Naive thymus-derived CD4-positive, alpha-beta T cell (primary cell): ENCODE data around the gene CLDND1. TPM values are rescaled to one million over a fixed set of nuclear protein-coding genes. Genes with fewer than 3 reads are reported as not detected.

Experiments
- ATAC-seq: fragments of 150-1000 bp; cut with Tn5 transposase; 2 replicates; pipeline ENCODE4 v1.10.0; 2021; ENCODE audit warnings: mild to moderate bottlenecking, moderate library complexity
- CTCF ChIA-PET: fragments of 350-600 bp; sonication (Branson Sonifier 250); formaldehyde crosslinking; loops from one replicate; lab custom pipeline; 2021; ENCODE audit warnings: antibody characterized with exemption; lab: Charles Lee
- POLR2A ChIA-PET: fragments of 350-600 bp; sonication (Branson Sonifier 250); formaldehyde crosslinking; loops from one replicate; lab custom pipeline; 2021; ENCODE audit warnings: antibody characterized with exemption, inconsistent platforms; lab: Charles Lee
- DNase-seq, 9 donors: peaks; one replicate each; pipeline versions ENCODE4 v3.0.0 to v3.0.0-alpha.2; 2020 to 2022; ENCODE audit warnings: mixed read lengths in 1 of 9
- H3K27ac ChIP-seq: one replicate; pipeline ENCODE4 v1.7.0; 2013; ENCODE audit warnings: mild to moderate bottlenecking, low read depth, low read length, moderate library complexity
- H3K27me3 ChIP-seq, 2 donors: one replicate each; pipeline ENCODE4 v1.7.0; 2013; ENCODE audit warnings: low read length in 2 of 2, mild to moderate bottlenecking in 2 of 2, moderate library complexity in 2 of 2; ENCODE audit not compliant: control insufficient read depth in 2 of 2, insufficient read depth in 2 of 2
- H3K36me3 ChIP-seq, 3 experiments: 1 replicate in 2 of 3; 2 replicates in 1 of 3; pipeline ENCODE4 v1.7.0; 2013; ENCODE audit warnings: low read length in 3 of 3, mild to moderate bottlenecking in 3 of 3, moderate library complexity in 1 of 3; ENCODE audit not compliant: insufficient read depth in 3 of 3, control insufficient read depth in 2 of 3
- H3K4me1 ChIP-seq, 2 donors: one replicate each; pipeline ENCODE4 v1.7.0; 2013; ENCODE audit warnings: low read length in 2 of 2, mild to moderate bottlenecking in 2 of 2, moderate library complexity in 1 of 2; ENCODE audit not compliant: control insufficient read depth in 2 of 2, insufficient read depth in 2 of 2
- H3K4me3 ChIP-seq: 2 replicates; pipeline ENCODE4 v1.7.0; 2013; ENCODE audit warnings: mild to moderate bottlenecking, low read length
- H3K9me3 ChIP-seq, 3 experiments: 1 replicate in 2 of 3; 2 replicates in 1 of 3; pipeline ENCODE4 v1.7.0; 2013; ENCODE audit warnings: low read length in 3 of 3; ENCODE audit not compliant: control insufficient read depth in 2 of 3
- H3K27ac Mint-ChIP-seq, 9 donors: one replicate each; pipeline ENCODE4 v1.8.0; 2020 to 2022; ENCODE audit warnings: mixed read lengths in 9 of 9, mild to moderate bottlenecking in 8 of 9, moderate library complexity in 5 of 9, inconsistent platforms in 2 of 9
- H3K27me3 Mint-ChIP-seq, 5 donors: one replicate each; pipeline ENCODE4 v1.8.0; 2021 to 2022; ENCODE audit warnings: mixed read lengths in 5 of 5, mild to moderate bottlenecking in 1 of 5
- H3K36me3 Mint-ChIP-seq, 5 donors: one replicate each; pipeline ENCODE4 v1.8.0; 2020 to 2022; ENCODE audit warnings: mixed read lengths in 5 of 5, mild to moderate bottlenecking in 3 of 5, inconsistent platforms in 1 of 5
- H3K4me1 Mint-ChIP-seq, 7 donors: one replicate each; pipeline ENCODE4 v1.8.0; 2020 to 2022; ENCODE audit warnings: mixed read lengths in 7 of 7, mild to moderate bottlenecking in 3 of 7, inconsistent platforms in 1 of 7
- H3K4me3 Mint-ChIP-seq, 10 donors: one replicate each; pipeline ENCODE4 v1.8.0; 2020 to 2022; ENCODE audit warnings: mild to moderate bottlenecking in 10 of 10, mixed read lengths in 10 of 10, moderate library complexity in 6 of 10, inconsistent platforms in 2 of 10
- H3K9me3 Mint-ChIP-seq, 11 donors: one replicate each; pipeline ENCODE4 v1.8.0; 2020 to 2022; ENCODE audit warnings: mixed read lengths in 11 of 11, mild to moderate bottlenecking in 4 of 11, inconsistent platforms in 1 of 11, moderate library complexity in 1 of 11
- intact Hi-C, 2 donors: fragments of 100-400 bp; cut with micrococcal nuclease; formaldehyde crosslinking; loops; one replicate each; pipeline ENCODE4 v1.15.1; 2023
- polyA plus RNA-seq, 2 donors: library from polyadenylated mRNA; unstranded; fragments of 300-500 nt; fragmentation: Illumina TruSeq; gene quantifications; one replicate each; pipeline ENCODE4 v1.2.3, GENCODE V29; 2021
- total RNA-seq, 6 experiments: library from RNA in 5 of 6; stranded (reverse) in 5 of 6; gene quantifications; 1 replicate in 5 of 6; 2 replicates in 1 of 6; pipeline ENCODE4 v1.2.3 and lab custom pipeline; 2021 to 2026

The CLDND1 gene
- total and polyA plus RNA-seq, 7 experiments from 2014 or later: 40.6 to 478 (median 116) TPM

- CTCF ChIA-PET: no interaction called here
- no peak overlapping the region for H3K27ac ChIP-seq
- intact Hi-C loops: no loop called here
Measured at GRCh38 chr3:98553753-98554152, 31.1 kb upstream of the CLDND1 start.

DNA sequence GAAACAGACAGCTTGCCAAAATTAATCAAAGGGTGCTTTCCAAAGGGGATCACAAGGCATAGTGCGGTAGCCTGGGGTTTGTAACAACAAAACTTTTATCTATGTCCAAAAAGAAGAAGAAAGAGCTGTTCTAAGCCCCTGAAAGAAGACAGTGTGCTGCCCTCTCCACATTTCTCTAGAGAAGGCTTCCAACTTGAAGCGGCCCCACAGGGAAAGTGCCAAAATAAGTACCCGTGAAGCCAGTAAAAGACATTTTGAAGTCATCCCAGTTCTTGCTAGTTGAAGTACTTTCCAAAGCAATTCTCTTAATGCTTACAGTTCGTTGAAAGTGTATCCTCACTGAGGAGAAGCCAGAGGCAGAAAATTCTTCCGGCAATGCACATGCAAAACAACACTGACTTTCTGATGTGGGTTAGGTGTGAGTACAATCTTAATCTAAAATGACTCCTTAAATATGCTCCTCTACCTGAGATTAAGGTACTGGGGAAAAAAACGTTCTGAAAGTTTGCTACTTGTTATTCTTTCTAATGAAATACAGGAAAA lies 30.4 kb upstream of the CLDND1 start:
- H3K4me3 ChIP-seq: no peak overlapping the region
- H3K4me3 Mint-ChIP-seq: peak overlapping the region in 1 of 10 donors; percentile 83
- H3K4me1 Mint-ChIP-seq: peaks cover 6 to 89% (median 21%) of the 10 kb centered on the region in 7 donors
- no peaks in the 10 kb centered on the region for H3K27me3 ChIP-seq
- ChIA-PET POLR2A (interaction anchor here (0.8 kb wide), 1 partner anchor 10 kb away, joined by 5 read pairs; no protein-coding TSS in a partner anchor), CTCF (no interaction called here)
- H3K36me3 ChIP-seq: no peaks in the 10 kb centered on the region
- no peak for ATAC-seq
- H3K36me3 Mint-ChIP-seq: peaks cover 0 to 53% (median 0%) of the 10 kb centered on the region in 5 donors
- DNase-seq: no peak
- peak overlapping the region in 2 of 9 donors; percentile 6 to 98 for H3K27ac Mint-ChIP-seq
- H3K4me1 ChIP-seq: peaks cover 0 to 67% of the 10 kb centered on the region in 2 donors
- H3K9me3 Mint-ChIP-seq: peaks cover 0 to 4% (median 0%) of the 10 kb centered on the region in 11 donors
- H3K27me3 Mint-ChIP-seq: peaks cover 0 to 5% (median 3%) of the 10 kb centered on the region in 5 donors
- H3K27ac ChIP-seq: no peak overlapping the region
- no peaks in the 10 kb centered on the region for H3K9me3 ChIP-seq
- intact Hi-C loops: no loop called here

More at GRCh38 chr3:98553753-98554152, 31.1 kb upstream of the CLDND1 start:
- peaks cover 6 to 89% (median 23%) of the 10 kb centered on the region in 7 donors for H3K4me1 Mint-ChIP-seq
- peaks cover 0 to 66% of the 10 kb centered on the region in 2 donors for H3K4me1 ChIP-seq
- H3K27ac Mint-ChIP-seq: peak overlapping the region in 1 of 9 donors; percentile 98
- DNase-seq (no peak), ATAC-seq (peak; percentile 33)
- POLR2A ChIA-PET: no interaction called here
- peak overlapping the region in 1 of 10 donors; percentile 83 for H3K4me3 Mint-ChIP-seq
- peaks cover 0 to 47% (median 0%) of the 10 kb centered on the region in 5 donors for H3K36me3 Mint-ChIP-seq
- no peaks in the 10 kb centered on the region for H3K27me3 ChIP-seq
- peaks cover 0 to 5% (median 0%) of the 10 kb centered on the region in 5 donors for H3K27me3 Mint-ChIP-seq
- peaks cover 0 to 4% (median 0%) of the 10 kb centered on the region in 11 donors for H3K9me3 Mint-ChIP-seq
- no peaks in the 10 kb centered on the region for H3K36me3 ChIP-seq
- H3K4me3 ChIP-seq: no peak overlapping the region
- no peaks in the 10 kb centered on the region for H3K9me3 ChIP-seq

GRCh38 chr3:98552232-98553020 lies 29.7 kb upstream of the CLDND1 start:
- Mint-ChIP-seq H3K4me1 (peaks cover 6 to 83% (median 16%) of the 10 kb centered on the region in 7 donors), H3K9me3 (peaks cover 0 to 4% (median 0%) of the 10 kb centered on the region in 11 donors), H3K27me3 (peaks cover 0 to 5% (median 4%) of the 10 kb centered on the region in 5 donors), H3K27ac (peak overlapping the region in 2 of 9 donors; percentile 2 to 98), H3K36me3 (peaks cover 0 to 53% (median 0%) of the 10 kb centered on the region in 5 donors), H3K4me3 (peak overlapping the region in 1 of 10 donors; percentile 83)
- CTCF ChIA-PET: no interaction called here
- DNase-seq: no peak
- intact Hi-C loops: loop anchor here in 1 of 2 donors (1.0 kb wide), 1 partner anchor 15 kb away; no protein-coding TSS in a partner anchor
- H3K9me3 ChIP-seq: no peaks in the 10 kb centered on the region
- no peak overlapping the region for H3K27ac ChIP-seq
- no peak overlapping the region for H3K4me3 ChIP-seq
- POLR2A ChIA-PET: interaction anchor here (0.8 kb wide), 1 partner anchor 11 kb away, joined by 5 read pairs; no protein-coding TSS in a partner anchor
- no peak for ATAC-seq
- H3K27me3 ChIP-seq: no peaks in the 10 kb centered on the region
- H3K36me3 ChIP-seq: no peaks in the 10 kb centered on the region
- peaks cover 0 to 62% of the 10 kb centered on the region in 2 donors for H3K4me1 ChIP-seq

- no peaks in the 10 kb centered on the region for H3K27me3 ChIP-seq
- Mint-ChIP-seq H3K9me3 (peaks cover 0 to 4% (median 0%) of the 10 kb centered on the region in 11 donors), H3K27me3 (peaks cover 0 to 5% (median 4%) of the 10 kb centered on the region in 5 donors), H3K4me3 (peak overlapping the region in 1 of 10 donors; percentile 83), H3K4me1 (peaks cover 6 to 77% (median 10%) of the 10 kb centered on the region in 7 donors), H3K36me3 (peaks cover 0 to 53% (median 0%) of the 10 kb centered on the region in 5 donors), H3K27ac (peak overlapping the region in 1 of 9 donors; percentile 98)
- no peak overlapping the region for H3K4me3 ChIP-seq
- DNase-seq: no peak
- H3K9me3 ChIP-seq: no peaks in the 10 kb centered on the region
- H3K4me1 ChIP-seq: peaks cover 0 to 55% of the 10 kb centered on the region in 2 donors
- POLR2A ChIA-PET: interaction anchor here (0.8 kb wide), 1 partner anchor 13 kb away, joined by 4 read pairs; no protein-coding TSS in a partner anchor
- H3K27ac ChIP-seq: no peak overlapping the region
- intact Hi-C loops: loop anchor here in 1 of 2 donors (1.0 kb wide), 1 partner anchor 14 kb away; no protein-coding TSS in a partner anchor
- no peak for ATAC-seq
- no peaks in the 10 kb centered on the region for H3K36me3 ChIP-seq
- CTCF ChIA-PET: no interaction called here
Measured at GRCh38 chr3:98551754-98552153, 29.1 kb upstream of the CLDND1 start.

GRCh38 chr3:98551236-98551635 lies 28.5 kb upstream of the CLDND1 start:
- Mint-ChIP-seq H3K27me3 (peaks cover 0 to 7% (median 5%) of the 10 kb centered on the region in 5 donors), H3K4me3 (peak overlapping the region in 1 of 10 donors; percentile 10), H3K9me3 (peaks cover 0 to 4% (median 0%) of the 10 kb centered on the region in 11 donors), H3K27ac (peak overlapping the region in 1 of 9 donors; percentile 25), H3K4me1 (peaks cover 2 to 75% (median 6%) of the 10 kb centered on the region in 7 donors), H3K36me3 (peaks cover 0 to 53% (median 0%) of the 10 kb centered on the region in 5 donors)
- H3K27me3 ChIP-seq: no peaks in the 10 kb centered on the region
- no peak overlapping the region for H3K27ac ChIP-seq
- H3K4me1 ChIP-seq: peaks cover 0 to 50% of the 10 kb centered on the region in 2 donors
- CTCF ChIA-PET: no interaction called here
- H3K36me3 ChIP-seq: no peaks in the 10 kb centered on the region
- H3K4me3 ChIP-seq: no peak overlapping the region
- H3K9me3 ChIP-seq: no peaks in the 10 kb centered on the region
- intact Hi-C loops: no loop called here
- DNase-seq: no peak
- POLR2A ChIA-PET: interaction anchor here (0.8 kb wide), 1 partner anchor 14 kb away, joined by 4 read pairs; no protein-coding TSS in a partner anchor
- no peak for ATAC-seq

DNA sequence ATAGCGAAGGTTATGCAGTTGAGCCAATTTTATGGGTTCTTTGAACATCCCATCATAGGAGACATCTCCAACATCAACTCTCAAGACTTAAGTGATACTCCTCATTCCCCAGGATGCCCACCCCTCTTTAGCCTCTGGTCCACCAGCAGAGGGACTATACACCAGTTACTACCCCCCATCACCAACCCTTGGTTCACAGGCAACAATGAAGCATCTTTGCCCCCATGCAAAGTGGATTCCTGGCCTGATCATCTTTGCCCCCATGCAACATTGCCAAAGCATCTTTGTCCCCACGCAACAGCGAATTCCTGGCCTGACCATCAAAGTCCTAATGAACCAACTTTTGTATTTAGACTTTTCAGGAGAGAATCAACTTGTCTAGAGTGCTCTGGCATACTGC lies 28.1 kb upstream of the CLDND1 start:
- Histone ChIP-seq H3K4me3 (no peak overlapping the region), H3K9me3 (no peaks in the 10 kb centered on the region), H3K4me1 (peaks cover 0 to 46% of the 10 kb centered on the region in 2 donors), H3K27ac (no peak overlapping the region), H3K27me3 (no peaks in the 10 kb centered on the region), H3K36me3 (no peaks in the 10 kb centered on the region)
- H3K27me3 Mint-ChIP-seq: peaks cover 0 to 9% (median 5%) of the 10 kb centered on the region in 5 donors
- no peak for DNase-seq
- H3K36me3 Mint-ChIP-seq: peaks cover 0 to 54% (median 0%) of the 10 kb centered on the region in 5 donors
- intact Hi-C loops: no loop called here
- ChIA-PET POLR2A (interaction anchor here (0.8 kb wide), 1 partner anchor 13 kb away, joined by 4 read pairs; no protein-coding TSS in a partner anchor), CTCF (no interaction called here)
- H3K4me1 Mint-ChIP-seq: peaks cover 0 to 75% (median 3%) of the 10 kb centered on the region in 7 donors
- peaks cover 0 to 4% (median 0%) of the 10 kb centered on the region in 11 donors for H3K9me3 Mint-ChIP-seq
- H3K27ac Mint-ChIP-seq: peak overlapping the region in 1 of 9 donors; percentile 25
- no peak for ATAC-seq
- H3K4me3 Mint-ChIP-seq: peak overlapping the region in 1 of 10 donors; percentile 10
